Caco-2 (cell line): ENCODE results near the gene CBFB. TPM values are rescaled to one million over a fixed set of nuclear protein-coding genes. Genes with fewer than 3 reads are reported as not detected.
A peak's percentile ranks its signal among the peaks of the same experiment; 100 is the strongest.

Experiments used
- BruUV-seq: library from RNA; stranded (reverse); fragments of 400-500 nt; replicated peaks from 2 replicates; lab custom pipeline; 2021; lab: Mats Ljungman, UMichigan
- CTCF ChIA-PET: fragments of 300-600 bp; sonication (Branson Sonifier 250); formaldehyde crosslinking; loops from one replicate; lab custom pipeline; 2022; ENCODE audit warnings: antibody characterized with exemption; lab: Charles Lee
- POLR2A ChIA-PET: fragments of 300-600 bp; sonication (Branson Sonifier 250); formaldehyde crosslinking; loops from one replicate; lab custom pipeline; 2022; ENCODE audit warnings: antibody characterized with exemption; lab: Charles Lee
- DNase-seq, 2 experiments: peaks; one replicate each; pipeline versions ENCODE4 v3.0.0 to v3.0.0-alpha.2; 2020 to 2022
- H3K27me3 ChIP-seq: replicated peaks from 2 replicates; pipeline ENCODE4 v1.6.0; 2011; ENCODE audit warnings: low read length; ENCODE audit not compliant: control insufficient read depth, insufficient read depth
- H3K36me3 ChIP-seq: 2 replicates; pipeline ENCODE4 v1.5.1; 2011; ENCODE audit warnings: low read length; ENCODE audit not compliant: control insufficient read depth, insufficient read depth
- H3K4me1 ChIP-seq: fragments of 250-450 bp; sonication (Bioruptor Pico); 2 replicates; pipeline ENCODE4 v1.5.1; 2020; ENCODE audit warnings: mild to moderate bottlenecking
- H3K4me3 ChIP-seq: 2 replicates; pipeline ENCODE4 v1.5.1; 2011; ENCODE audit warnings: low read depth, mild to moderate bottlenecking, control low read depth, low read length
- H3K9me3 ChIP-seq: fragments of 250-450 bp; sonication (Bioruptor Pico); 2 replicates; pipeline ENCODE4 v1.5.1; 2020; ENCODE audit warnings: mild to moderate bottlenecking, moderate library complexity
- H3K27ac Mint-ChIP-seq: one replicate; pipeline ENCODE4 v1.8.0; 2022; ENCODE audit warnings: mixed read lengths; ENCODE audit not compliant: unreplicated experiment
- H3K27me3 Mint-ChIP-seq: one replicate; pipeline ENCODE4 v1.8.0; 2022; ENCODE audit warnings: mixed read lengths; ENCODE audit not compliant: insufficient read depth, unreplicated experiment
- H3K36me3 Mint-ChIP-seq: one replicate; pipeline ENCODE4 v1.8.0; 2022; ENCODE audit warnings: mild to moderate bottlenecking, mixed read lengths; ENCODE audit not compliant: insufficient read depth, unreplicated experiment
- H3K4me1 Mint-ChIP-seq: one replicate; pipeline ENCODE4 v1.8.0; 2022; ENCODE audit warnings: low read depth, mixed read lengths; ENCODE audit not compliant: unreplicated experiment
- H3K4me3 Mint-ChIP-seq: one replicate; pipeline ENCODE4 v1.8.0; 2022; ENCODE audit warnings: mild to moderate bottlenecking, moderate library complexity, mixed read lengths; ENCODE audit not compliant: unreplicated experiment
- H3K9me3 Mint-ChIP-seq: one replicate; pipeline ENCODE4 v1.8.0; 2022; ENCODE audit warnings: mixed read lengths; ENCODE audit not compliant: unreplicated experiment
- intact Hi-C: fragments of 100-400 bp; cut with micrococcal nuclease; formaldehyde crosslinking; loops from one replicate; pipeline ENCODE4 v1.10.0; 2022; ENCODE audit not compliant: unreplicated experiment
- total RNA-seq: library from RNA; stranded (reverse); gene quantifications from 2 replicates; pipeline ENCODE4 v1.2.3, GENCODE V29; 2022
- TF ChIP-seq, protein P1 (sequence below), 2 experiments: fragments of 200-600 bp in 1 of 2; IDR thresholded peaks; 1 replicate in 1 of 2; 2 replicates in 1 of 2; pipeline versions ENCODE4 v1.5.1 to v1.8.0; 2011 to 2022; ENCODE audit warnings: antibody characterized with exemption in 1 of 2, control low read depth in 1 of 2, inconsistent platforms in 1 of 2, low read depth in 1 of 2, low read length in 1 of 2, mild to moderate bottlenecking in 1 of 2, moderate library complexity in 1 of 2; ENCODE audit not compliant: insufficient read depth in 1 of 2, severe bottlenecking in 1 of 2, unreplicated experiment in 1 of 2

Gene CBFB
- total RNA-seq, 1 experiment from 2014 or later: 102 TPM

DNA sequence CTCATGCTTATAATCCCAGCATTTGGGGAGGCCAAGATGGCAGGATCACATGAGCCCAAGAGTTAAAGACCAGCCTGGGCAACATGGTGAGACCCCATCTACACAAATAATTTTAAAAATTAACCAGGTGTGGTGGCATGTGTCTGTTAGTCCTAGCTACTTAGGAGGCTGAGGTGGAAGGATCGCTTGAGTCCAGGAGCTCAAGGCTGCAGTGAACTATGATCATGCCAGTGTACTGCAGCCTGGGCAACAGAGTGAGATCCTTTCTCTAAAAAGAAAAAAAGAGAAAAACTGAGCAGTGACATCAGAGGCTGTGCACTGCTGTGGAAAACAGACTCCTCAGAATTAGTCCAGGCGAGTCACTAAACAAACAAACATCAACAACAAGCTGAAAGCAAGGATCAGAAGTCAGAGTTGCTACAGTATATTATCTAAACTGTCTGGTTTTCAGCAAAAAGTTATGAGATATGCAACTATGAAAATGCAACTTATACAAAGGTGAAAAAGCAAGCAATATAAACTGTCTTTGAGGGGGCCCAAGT is 39.3 kb downstream of the CBFB start:
- POLR2A ChIA-PET: no interaction called here
- Histone ChIP-seq H3K36me3 (no peaks in the 10 kb centered on the region; the same call in 1 of the 2 replicates), H3K4me3 (no peak overlapping the region), H3K9me3 (no peaks in the 10 kb centered on the region), H3K27me3 (no peaks in the 10 kb centered on the region), H3K4me1 (no peaks in the 10 kb centered on the region)
- no peaks in the 10 kb centered on the region for H3K9me3 Mint-ChIP-seq
- H3K4me3 Mint-ChIP-seq: no peak overlapping the region
- CTCF ChIA-PET: no interaction called here
- no peak overlapping the region for H3K27ac Mint-ChIP-seq
- intact Hi-C loops: loop anchor here (5.0 kb wide), 1 partner anchor 34 kb away; no protein-coding TSS in a partner anchor
- H3K36me3 Mint-ChIP-seq: peaks cover 41% of the 10 kb centered on the region
- H3K4me1 Mint-ChIP-seq: no peaks in the 10 kb centered on the region
- no peaks in the 10 kb centered on the region for H3K27me3 Mint-ChIP-seq
- DNase-seq: no peak
- TSS peak; percentile 4 for BruUV-seq
- TF ChIP-seq, protein P1, sequence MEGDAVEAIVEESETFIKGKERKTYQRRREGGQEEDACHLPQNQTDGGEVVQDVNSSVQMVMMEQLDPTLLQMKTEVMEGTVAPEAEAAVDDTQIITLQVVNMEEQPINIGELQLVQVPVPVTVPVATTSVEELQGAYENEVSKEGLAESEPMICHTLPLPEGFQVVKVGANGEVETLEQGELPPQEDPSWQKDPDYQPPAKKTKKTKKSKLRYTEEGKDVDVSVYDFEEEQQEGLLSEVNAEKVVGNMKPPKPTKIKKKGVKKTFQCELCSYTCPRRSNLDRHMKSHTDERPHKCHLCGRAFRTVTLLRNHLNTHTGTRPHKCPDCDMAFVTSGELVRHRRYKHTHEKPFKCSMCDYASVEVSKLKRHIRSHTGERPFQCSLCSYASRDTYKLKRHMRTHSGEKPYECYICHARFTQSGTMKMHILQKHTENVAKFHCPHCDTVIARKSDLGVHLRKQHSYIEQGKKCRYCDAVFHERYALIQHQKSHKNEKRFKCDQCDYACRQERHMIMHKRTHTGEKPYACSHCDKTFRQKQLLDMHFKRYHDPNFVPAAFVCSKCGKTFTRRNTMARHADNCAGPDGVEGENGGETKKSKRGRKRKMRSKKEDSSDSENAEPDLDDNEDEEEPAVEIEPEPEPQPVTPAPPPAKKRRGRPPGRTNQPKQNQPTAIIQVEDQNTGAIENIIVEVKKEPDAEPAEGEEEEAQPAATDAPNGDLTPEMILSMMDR (IDR thresholded peaks at IDR 0.05; ENCODE audit: insufficient read depth in 1 of 2, low read depth in 1 of 2, low read length in 1 of 2, severe bottlenecking in 1 of 2, unreplicated experiment in 1 of 2): no peak

DNA sequence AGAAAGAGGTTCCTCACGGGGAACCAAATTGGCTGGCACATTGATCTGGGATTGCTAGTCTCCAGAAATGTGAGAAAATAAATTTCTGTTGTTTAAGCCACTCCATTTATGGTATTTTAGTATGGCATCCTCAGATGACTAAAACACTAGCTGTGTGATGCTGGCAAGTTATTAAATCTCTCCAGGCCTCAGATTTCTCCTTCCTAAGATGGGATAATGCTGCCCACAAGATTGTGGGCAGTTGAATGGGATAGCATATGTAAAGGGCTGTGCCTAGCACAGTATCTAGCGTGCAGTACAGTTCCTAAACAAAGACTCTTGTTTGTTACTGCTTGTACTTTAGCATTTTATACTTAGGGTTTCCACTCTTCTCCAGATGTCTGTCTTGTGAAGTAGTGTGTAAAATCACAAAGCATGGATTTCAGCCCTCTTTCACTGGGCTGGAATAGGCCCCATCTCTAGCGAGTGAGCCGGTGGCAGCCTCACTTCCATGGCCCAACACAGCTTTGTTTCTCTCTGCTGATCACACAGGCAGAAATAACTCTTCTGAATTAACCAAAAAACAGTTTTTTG is 42.6 kb downstream of the CBFB start:
- no peaks in the 10 kb centered on the region for H3K9me3 ChIP-seq
- H3K9me3 Mint-ChIP-seq: no peaks in the 10 kb centered on the region
- H3K27ac Mint-ChIP-seq: no peak overlapping the region
- H3K4me1 Mint-ChIP-seq: no peaks in the 10 kb centered on the region
- ChIA-PET CTCF (no interaction called here), POLR2A (no interaction called here)
- intact Hi-C loops: no loop called here
- H3K36me3 Mint-ChIP-seq: peaks cover 60% of the 10 kb centered on the region
- no peaks in the 10 kb centered on the region for H3K4me1 ChIP-seq
- TF ChIP-seq, protein P1 (IDR thresholded peaks at IDR 0.05; ENCODE audit: insufficient read depth in 1 of 2, low read depth in 1 of 2, low read length in 1 of 2, severe bottlenecking in 1 of 2, unreplicated experiment in 1 of 2): no peak
- H3K36me3 ChIP-seq: no peaks in the 10 kb centered on the region; the same call in 1 of the 2 replicates
- H3K4me3 Mint-ChIP-seq: no peak overlapping the region
- DNase-seq: no peak
- no peak overlapping the region for H3K4me3 ChIP-seq
- no peaks in the 10 kb centered on the region for H3K27me3 ChIP-seq
- no TSS peak for BruUV-seq
- H3K27me3 Mint-ChIP-seq: no peaks in the 10 kb centered on the region

DNA sequence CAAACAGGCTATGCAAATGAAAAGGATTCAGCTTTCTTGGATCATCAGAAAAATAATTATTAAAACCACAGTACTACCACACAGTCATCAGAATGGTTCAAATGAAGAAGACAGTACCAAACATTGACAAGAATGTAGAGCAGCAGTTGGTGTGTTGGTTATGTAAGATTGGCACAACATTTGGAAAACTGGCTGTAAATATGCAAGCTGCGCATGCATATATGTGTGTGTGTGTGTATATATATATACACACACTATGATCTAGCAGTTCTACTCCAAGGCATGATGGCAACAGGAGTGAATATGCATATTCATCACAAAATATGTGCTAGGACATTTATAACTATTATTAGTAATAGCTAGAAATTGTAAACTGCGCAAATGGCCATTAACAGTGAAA is 46.4 kb downstream of the CBFB start:
- Mint-ChIP-seq H3K27me3 (no peaks in the 10 kb centered on the region), H3K9me3 (no peaks in the 10 kb centered on the region), H3K4me1 (no peaks in the 10 kb centered on the region), H3K36me3 (peaks cover 31% of the 10 kb centered on the region), H3K27ac (no peak overlapping the region), H3K4me3 (no peak overlapping the region)
- no peak overlapping the region for H3K4me3 ChIP-seq
- no peak for DNase-seq
- POLR2A ChIA-PET: no interaction called here
- H3K27me3 ChIP-seq: no peaks in the 10 kb centered on the region
- TF ChIP-seq, protein P1 (IDR thresholded peaks at IDR 0.05; ENCODE audit: insufficient read depth in 1 of 2, low read depth in 1 of 2, low read length in 1 of 2, severe bottlenecking in 1 of 2, unreplicated experiment in 1 of 2): no peak
- intact Hi-C loops: no loop called here
- H3K9me3 ChIP-seq: no peaks in the 10 kb centered on the region
- BruUV-seq: no TSS peak
- H3K36me3 ChIP-seq: no peaks in the 10 kb centered on the region; the same call in none of the 2 replicates
- CTCF ChIA-PET: interaction anchor here (1.3 kb wide), 1 partner anchor 34 kb away, joined by 3 read pairs; no protein-coding TSS in a partner anchor
- H3K4me1 ChIP-seq: no peaks in the 10 kb centered on the region
